ENCODE results near the gene PKD2.

- TF ChIP-seq, protein P1, sequence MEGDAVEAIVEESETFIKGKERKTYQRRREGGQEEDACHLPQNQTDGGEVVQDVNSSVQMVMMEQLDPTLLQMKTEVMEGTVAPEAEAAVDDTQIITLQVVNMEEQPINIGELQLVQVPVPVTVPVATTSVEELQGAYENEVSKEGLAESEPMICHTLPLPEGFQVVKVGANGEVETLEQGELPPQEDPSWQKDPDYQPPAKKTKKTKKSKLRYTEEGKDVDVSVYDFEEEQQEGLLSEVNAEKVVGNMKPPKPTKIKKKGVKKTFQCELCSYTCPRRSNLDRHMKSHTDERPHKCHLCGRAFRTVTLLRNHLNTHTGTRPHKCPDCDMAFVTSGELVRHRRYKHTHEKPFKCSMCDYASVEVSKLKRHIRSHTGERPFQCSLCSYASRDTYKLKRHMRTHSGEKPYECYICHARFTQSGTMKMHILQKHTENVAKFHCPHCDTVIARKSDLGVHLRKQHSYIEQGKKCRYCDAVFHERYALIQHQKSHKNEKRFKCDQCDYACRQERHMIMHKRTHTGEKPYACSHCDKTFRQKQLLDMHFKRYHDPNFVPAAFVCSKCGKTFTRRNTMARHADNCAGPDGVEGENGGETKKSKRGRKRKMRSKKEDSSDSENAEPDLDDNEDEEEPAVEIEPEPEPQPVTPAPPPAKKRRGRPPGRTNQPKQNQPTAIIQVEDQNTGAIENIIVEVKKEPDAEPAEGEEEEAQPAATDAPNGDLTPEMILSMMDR (IDR thresholded peaks at IDR 0.05 in 8 of 11, conservative IDR thresholded peaks at IDR 0.05 in 3 of 11) = peak in 2 of 11 experiments; percentile 1 to 14
- no peak for TF ChIP-seq POLR2AphosphoS5 (IDR thresholded peaks at IDR 0.05)
- no peak for TF ChIP-seq POLR2A (IDR thresholded peaks at IDR 0.05)
These were observed 21.6 kb upstream of the PKD2 start for GRCh38 chr4:87985887-87986200.

All from spleen (tissue), 7 donors.